WTC11 (cell line): ENCODE measurements around the gene MYOZ2. TPM values are rescaled to one million over a fixed set of nuclear protein-coding genes. Genes with fewer than 3 reads are reported as not detected.

Experiments
- ATAC-seq: fragments of 200-7000 bp; cut with Tn5 transposase; 2 replicates; pipeline ENCODE4 v1.10.0; 2021; ENCODE audit warnings: mild to moderate bottlenecking, moderate library complexity
- CTCF ChIA-PET: fragments of 300-600 bp; sonication (Branson Sonifier 250); formaldehyde crosslinking; loops from one replicate; lab custom pipeline; 2021; ENCODE audit warnings: antibody characterized with exemption; lab: Charles Lee
- POLR2A ChIA-PET: fragments of 350-600 bp; sonication (Branson Sonifier 250); formaldehyde crosslinking; loops from one replicate; lab custom pipeline; 2021; ENCODE audit warnings: antibody characterized with exemption; lab: Charles Lee
- DNase-seq: peaks from one replicate; pipeline ENCODE4 v3.0.0; 2021; ENCODE audit warnings: low spot score
- H3K27ac Mint-ChIP-seq: 2 replicates; pipeline ENCODE4 v1.8.0; 2021; ENCODE audit warnings: mixed read lengths
- H3K27me3 Mint-ChIP-seq: 2 replicates; pipeline ENCODE4 v1.8.0; 2021; ENCODE audit warnings: low read depth, mild to moderate bottlenecking, moderate library complexity, mixed read lengths
- H3K36me3 Mint-ChIP-seq: 2 replicates; pipeline ENCODE4 v1.8.0; 2021; ENCODE audit warnings: mixed read lengths
- H3K4me1 Mint-ChIP-seq: 2 replicates; pipeline ENCODE4 v1.8.0; 2022; ENCODE audit warnings: mixed read lengths
- H3K4me3 Mint-ChIP-seq: 2 replicates; pipeline ENCODE4 v1.8.0; 2021; ENCODE audit warnings: mild to moderate bottlenecking, moderate library complexity, mixed read lengths
- H3K9me3 Mint-ChIP-seq: 2 replicates; pipeline ENCODE4 v1.8.0; 2021; ENCODE audit warnings: mixed read lengths
- CREM ChIP-seq: sonication (generic); formaldehyde crosslinking; IDR thresholded peaks from 2 replicates; pipeline ENCODE4 v1.8.1; 2022; ENCODE audit warnings: mild to moderate bottlenecking, missing genetic modification reagents, moderate library complexity
- E2F5 ChIP-seq: sonication (generic); formaldehyde crosslinking; IDR thresholded peaks from 2 replicates; pipeline ENCODE4 v1.8.1; 2022; ENCODE audit warnings: mild to moderate bottlenecking, moderate library complexity, missing genetic modification reagents
- EMX1 ChIP-seq: fragments of 250-450 bp; sonication (Bioruptor Pico); IDR thresholded peaks from 2 replicates; pipeline ENCODE4 v1.8.0; 2021; ENCODE audit warnings: mild to moderate bottlenecking
- GTF2I ChIP-seq: fragments of 250-450 bp; sonication (Bioruptor Pico); conservative IDR thresholded peaks from 2 replicates; pipeline ENCODE4 v1.4.0; 2021; ENCODE audit warnings: mild to moderate bottlenecking
- JAZF1 ChIP-seq: fragments of 250-450 bp; sonication (Bioruptor Pico); IDR thresholded peaks from 2 replicates; pipeline ENCODE4 v1.9.0; 2021; ENCODE audit warnings: moderate library complexity, mild to moderate bottlenecking, inconsistent platforms
- NFATC4 ChIP-seq: fragments of 250-450 bp; sonication (Bioruptor Pico); IDR thresholded peaks from 2 replicates; pipeline ENCODE4 v1.9.0; 2021; ENCODE audit warnings: mild to moderate bottlenecking
- NR1H2 ChIP-seq: sonication (generic); formaldehyde crosslinking; IDR thresholded peaks from 2 replicates; pipeline ENCODE4 v1.9.0; 2021; ENCODE audit warnings: mild to moderate bottlenecking, moderate library complexity, missing genetic modification reagents
- RELA ChIP-seq: sonication (generic); formaldehyde crosslinking; IDR thresholded peaks from 2 replicates; pipeline ENCODE4 v1.8.1; 2022; ENCODE audit warnings: missing genetic modification reagents, mild to moderate bottlenecking, borderline replicate concordance
- STAT6 ChIP-seq: sonication (generic); formaldehyde crosslinking; conservative IDR thresholded peaks from 2 replicates; pipeline ENCODE4 v1.8.1; 2023; ENCODE audit warnings: mild to moderate bottlenecking, low read depth, missing genetic modification reagents, moderate library complexity
- TEAD1 ChIP-seq: sonication (generic); formaldehyde crosslinking; IDR thresholded peaks from 2 replicates; pipeline ENCODE4 v1.8.0; 2022; ENCODE audit warnings: mild to moderate bottlenecking, missing genetic modification reagents
- TP53 ChIP-seq: sonication (generic); formaldehyde crosslinking; IDR thresholded peaks from 2 replicates; pipeline ENCODE4 v1.8.1; 2023; ENCODE audit warnings: mild to moderate bottlenecking, missing genetic modification reagents
- ZNF138 ChIP-seq: sonication (generic); formaldehyde crosslinking; conservative IDR thresholded peaks from 2 replicates; pipeline ENCODE4 v1.8.1; 2022; ENCODE audit warnings: mild to moderate bottlenecking, moderate library complexity, missing genetic modification reagents
- ZNF281 ChIP-seq: sonication (generic); formaldehyde crosslinking; IDR thresholded peaks from 2 replicates; pipeline ENCODE4 v1.8.0; 2023; ENCODE audit warnings: mild to moderate bottlenecking, missing genetic modification reagents
- ZNF396 ChIP-seq: fragments of 250-450 bp; sonication (Bioruptor Pico); IDR thresholded peaks from 2 replicates; pipeline ENCODE4 v1.8.0; 2021; ENCODE audit warnings: mild to moderate bottlenecking, moderate library complexity, borderline replicate concordance
- ZNF423 ChIP-seq: fragments of 250-450 bp; sonication (Bioruptor Pico); IDR thresholded peaks from 2 replicates; pipeline ENCODE4 v2.1.2; 2022; ENCODE audit warnings: mild to moderate bottlenecking, moderate library complexity
- total RNA-seq: library from RNA; stranded (reverse); gene quantifications from 3 replicates; pipeline ENCODE4 v1.2.3, GENCODE V29; 2021
- TF ChIP-seq, protein P1 (sequence below): sonication (generic); formaldehyde crosslinking; IDR thresholded peaks from 2 replicates; pipeline ENCODE4 v1.8.1; 2022; ENCODE audit warnings: missing genetic modification reagents, borderline replicate concordance
- TF ChIP-seq, protein P2 (sequence below): sonication (generic); formaldehyde crosslinking; IDR thresholded peaks from 2 replicates; pipeline ENCODE4 v1.8.0; 2022; ENCODE audit warnings: missing genetic modification reagents
- TF ChIP-seq, protein P3 (sequence below): sonication (generic); formaldehyde crosslinking; IDR thresholded peaks from 2 replicates; pipeline ENCODE4 v1.8.1; 2022; ENCODE audit warnings: mild to moderate bottlenecking, missing genetic modification reagents, moderate library complexity, borderline replicate concordance
- TF ChIP-seq, protein P4 (sequence below): sonication (generic); formaldehyde crosslinking; IDR thresholded peaks from 2 replicates; pipeline ENCODE4 v1.8.1; 2022; ENCODE audit warnings: low read depth, mild to moderate bottlenecking, moderate library complexity, missing genetic modification reagents, borderline replicate concordance

MYOZ2 gene
- total RNA-seq, 1 experiment from 2014 or later = not detected

- TF ChIP-seq ZNF396 (CRISPR knock-in tag) (no peak), ZNF281 (CRISPR knock-in tag) (no peak), ZNF138 (no peak), RELA (CRISPR knock-in tag) (no peak), GTF2I (CRISPR knock-in tag) (no peak), STAT6 (CRISPR knock-in tag) (no peak), TP53 (CRISPR knock-in tag) (no peak), TEAD1 (CRISPR knock-in tag) (no peak), JAZF1 (no peak), ZNF423 (CRISPR knock-in tag) (no peak), NR1H2 (CRISPR knock-in tag) (no peak), NFATC4 (CRISPR knock-in tag) (no peak), EMX1 (CRISPR knock-in tag) (no peak), E2F5 (no peak), CREM (CRISPR knock-in tag) (no peak)
- TF ChIP-seq, protein P1, sequence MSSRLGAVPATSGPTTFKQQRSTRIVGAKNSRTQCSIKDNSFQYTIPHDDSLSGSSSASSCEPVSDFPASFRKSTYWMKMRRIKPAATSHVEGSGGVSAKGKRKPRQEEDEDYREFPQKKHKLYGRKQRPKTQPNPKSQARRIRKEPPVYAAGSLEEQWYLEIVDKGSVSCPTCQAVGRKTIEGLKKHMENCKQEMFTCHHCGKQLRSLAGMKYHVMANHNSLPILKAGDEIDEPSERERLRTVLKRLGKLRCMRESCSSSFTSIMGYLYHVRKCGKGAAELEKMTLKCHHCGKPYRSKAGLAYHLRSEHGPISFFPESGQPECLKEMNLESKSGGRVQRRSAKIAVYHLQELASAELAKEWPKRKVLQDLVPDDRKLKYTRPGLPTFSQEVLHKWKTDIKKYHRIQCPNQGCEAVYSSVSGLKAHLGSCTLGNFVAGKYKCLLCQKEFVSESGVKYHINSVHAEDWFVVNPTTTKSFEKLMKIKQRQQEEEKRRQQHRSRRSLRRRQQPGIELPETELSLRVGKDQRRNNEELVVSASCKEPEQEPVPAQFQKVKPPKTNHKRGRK (CRISPR knock-in tag) = no peak
- TF ChIP-seq, protein P2, sequence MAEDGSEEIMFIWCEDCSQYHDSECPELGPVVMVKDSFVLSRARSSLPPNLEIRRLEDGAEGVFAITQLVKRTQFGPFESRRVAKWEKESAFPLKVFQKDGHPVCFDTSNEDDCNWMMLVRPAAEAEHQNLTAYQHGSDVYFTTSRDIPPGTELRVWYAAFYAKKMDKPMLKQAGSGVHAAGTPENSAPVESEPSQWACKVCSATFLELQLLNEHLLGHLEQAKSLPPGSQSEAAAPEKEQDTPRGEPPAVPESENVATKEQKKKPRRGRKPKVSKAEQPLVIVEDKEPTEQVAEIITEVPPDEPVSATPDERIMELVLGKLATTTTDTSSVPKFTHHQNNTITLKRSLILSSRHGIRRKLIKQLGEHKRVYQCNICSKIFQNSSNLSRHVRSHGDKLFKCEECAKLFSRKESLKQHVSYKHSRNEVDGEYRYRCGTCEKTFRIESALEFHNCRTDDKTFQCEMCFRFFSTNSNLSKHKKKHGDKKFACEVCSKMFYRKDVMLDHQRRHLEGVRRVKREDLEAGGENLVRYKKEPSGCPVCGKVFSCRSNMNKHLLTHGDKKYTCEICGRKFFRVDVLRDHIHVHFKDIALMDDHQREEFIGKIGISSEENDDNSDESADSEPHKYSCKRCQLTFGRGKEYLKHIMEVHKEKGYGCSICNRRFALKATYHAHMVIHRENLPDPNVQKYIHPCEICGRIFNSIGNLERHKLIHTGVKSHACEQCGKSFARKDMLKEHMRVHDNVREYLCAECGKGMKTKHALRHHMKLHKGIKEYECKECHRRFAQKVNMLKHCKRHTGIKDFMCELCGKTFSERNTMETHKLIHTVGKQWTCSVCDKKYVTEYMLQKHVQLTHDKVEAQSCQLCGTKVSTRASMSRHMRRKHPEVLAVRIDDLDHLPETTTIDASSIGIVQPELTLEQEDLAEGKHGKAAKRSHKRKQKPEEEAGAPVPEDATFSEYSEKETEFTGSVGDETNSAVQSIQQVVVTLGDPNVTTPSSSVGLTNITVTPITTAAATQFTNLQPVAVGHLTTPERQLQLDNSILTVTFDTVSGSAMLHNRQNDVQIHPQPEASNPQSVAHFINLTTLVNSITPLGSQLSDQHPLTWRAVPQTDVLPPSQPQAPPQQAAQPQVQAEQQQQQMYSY (CRISPR knock-in tag) = no peak
- TF ChIP-seq, protein P3, sequence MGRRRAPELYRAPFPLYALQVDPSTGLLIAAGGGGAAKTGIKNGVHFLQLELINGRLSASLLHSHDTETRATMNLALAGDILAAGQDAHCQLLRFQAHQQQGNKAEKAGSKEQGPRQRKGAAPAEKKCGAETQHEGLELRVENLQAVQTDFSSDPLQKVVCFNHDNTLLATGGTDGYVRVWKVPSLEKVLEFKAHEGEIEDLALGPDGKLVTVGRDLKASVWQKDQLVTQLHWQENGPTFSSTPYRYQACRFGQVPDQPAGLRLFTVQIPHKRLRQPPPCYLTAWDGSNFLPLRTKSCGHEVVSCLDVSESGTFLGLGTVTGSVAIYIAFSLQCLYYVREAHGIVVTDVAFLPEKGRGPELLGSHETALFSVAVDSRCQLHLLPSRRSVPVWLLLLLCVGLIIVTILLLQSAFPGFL (CRISPR knock-in tag) = no peak
- TF ChIP-seq, protein P4, sequence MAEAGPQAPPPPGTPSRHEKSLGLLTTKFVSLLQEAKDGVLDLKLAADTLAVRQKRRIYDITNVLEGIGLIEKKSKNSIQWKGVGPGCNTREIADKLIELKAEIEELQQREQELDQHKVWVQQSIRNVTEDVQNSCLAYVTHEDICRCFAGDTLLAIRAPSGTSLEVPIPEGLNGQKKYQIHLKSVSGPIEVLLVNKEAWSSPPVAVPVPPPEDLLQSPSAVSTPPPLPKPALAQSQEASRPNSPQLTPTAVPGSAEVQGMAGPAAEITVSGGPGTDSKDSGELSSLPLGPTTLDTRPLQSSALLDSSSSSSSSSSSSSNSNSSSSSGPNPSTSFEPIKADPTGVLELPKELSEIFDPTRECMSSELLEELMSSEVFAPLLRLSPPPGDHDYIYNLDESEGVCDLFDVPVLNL (CRISPR knock-in tag) = no peak
- TF ChIP-seq, all 79 proteins: peak for 0
- no peak overlapping the region for H3K27ac Mint-ChIP-seq
- POLR2A ChIA-PET = no interaction called here
Measured at GRCh38 chr4:119118397-119118796, 17.2 kb upstream of the MYOZ2 start.

More at GRCh38 chr4:119118397-119118796, 17.2 kb upstream of the MYOZ2 start:
- H3K27me3 Mint-ChIP-seq = no peaks in the 10 kb centered on the region; the same call in 1 of the 2 replicates
- H3K4me1 Mint-ChIP-seq = peaks cover 9% of the 10 kb centered on the region
- H3K36me3 Mint-ChIP-seq = no peaks in the 10 kb centered on the region
- no peak for ATAC-seq
- CTCF ChIA-PET = no interaction called here
- peaks cover 2% of the 10 kb centered on the region; the same call in 1 of the 2 replicates for H3K9me3 Mint-ChIP-seq
- DNase-seq = no peak
- H3K4me3 Mint-ChIP-seq = no peak overlapping the region
